SK-N-SH (cell line): ENCODE data around the gene USHBP1. TPM values are rescaled to one million over a fixed set of nuclear protein-coding genes. Genes with fewer than 3 reads are reported as not detected.
A peak's percentile ranks its signal among the peaks of the same experiment; 100 is the strongest.

Source experiments
- CTCF ChIA-PET: fragments of 300-600, 350-600 bp; formaldehyde crosslinking; extraction: SDS; loops from one replicate; lab custom pipeline; 2021; lab: Yijun Ruan, JAX
- POLR2A ChIA-PET: fragments of 350-600 bp; sonication (Branson Sonifier 250); formaldehyde crosslinking; extraction: SDS; loops from one replicate; lab custom pipeline; 2020; ENCODE audit warnings: antibody characterized with exemption, inconsistent platforms; lab: Yijun Ruan, JAX
- DNase-seq: peaks from one replicate; pipeline ENCODE4 v3.0.0; 2012
- H2AFZ ChIP-seq: fragments of 200-600 bp; sonication (generic); 2 replicates; pipeline ENCODE4 v1.8.1; 2016; ENCODE audit warnings: antibody characterized with exemption, mild to moderate bottlenecking, low read depth
- H3F3A ChIP-seq: fragments of 200-600 bp; sonication (generic); replicated peaks from 2 replicates; pipeline ENCODE3; 2016; ENCODE audit warnings: antibody characterized with exemption, mild to moderate bottlenecking; ENCODE audit not compliant: insufficient read depth
- H3K27ac ChIP-seq, 2 experiments: fragments of 200-500 bp in 1 of 2; fragments of 200-600 bp in 1 of 2; sonication (Bioruptor generic) in 1 of 2; sonication (generic), shearing (Covaris generic) in 1 of 2; 2 replicates each; pipeline versions ENCODE4 v1.5.1 to v1.6.1; 2014 to 2016; ENCODE audit warnings: low read depth in 2 of 2, inconsistent platforms in 1 of 2, low read length in 1 of 2, mild to moderate bottlenecking in 1 of 2, mixed read lengths in 1 of 2
- H3K27me3 ChIP-seq: fragments of 200-600 bp; sonication (generic), shearing (Covaris generic); 2 replicates; pipeline ENCODE4 v1.6.1; 2016; ENCODE audit warnings: mixed run types; ENCODE audit not compliant: insufficient read depth
- H3K36me3 ChIP-seq, 2 experiments: fragments of 200-500 bp in 1 of 2; fragments of 200-600 bp in 1 of 2; sonication (Bioruptor generic) in 1 of 2; sonication (generic) in 1 of 2; replicated peaks in 1 of 2; 2 replicates each; pipeline versions ENCODE3 to v1.5.1; 2014 to 2016; ENCODE audit warnings: low read length in 1 of 2, mild to moderate bottlenecking in 1 of 2; ENCODE audit not compliant: insufficient read depth in 2 of 2, control insufficient read depth in 1 of 2
- H3K4me1 ChIP-seq, 2 experiments: fragments of 200-500 bp in 1 of 2; fragments of 200-600 bp in 1 of 2; sonication (Bioruptor generic) in 1 of 2; sonication (generic), shearing (Covaris generic) in 1 of 2; 2 replicates each; pipeline versions ENCODE4 v1.5.1 to v1.6.1; 2014 to 2016; ENCODE audit warnings: low read depth in 1 of 2, low read length in 1 of 2, mixed run types in 1 of 2; ENCODE audit not compliant: insufficient read depth in 2 of 2, control insufficient read depth in 1 of 2
- H3K4me2 ChIP-seq: fragments of 200-600 bp; sonication (generic), shearing (Covaris generic); 2 replicates; pipeline ENCODE4 v1.6.1; 2017; ENCODE audit warnings: mixed run types
- H3K4me3 ChIP-seq, 2 experiments: fragments of 200-500 bp in 1 of 2; fragments of 200-600 bp in 1 of 2; sonication (Bioruptor generic) in 1 of 2; sonication (generic), shearing (Covaris generic) in 1 of 2; 2 replicates each; pipeline versions ENCODE4 v1.5.1 to v1.8.1; 2014 to 2016; ENCODE audit warnings: low read depth in 2 of 2, inconsistent platforms in 1 of 2, low read length in 1 of 2, mild to moderate bottlenecking in 1 of 2, mixed read lengths in 1 of 2, moderate library complexity in 1 of 2
- H3K79me2 ChIP-seq: fragments of 200-600 bp; sonication (generic); 2 replicates; pipeline ENCODE4 v1.8.1; 2017; ENCODE audit warnings: mild to moderate bottlenecking; ENCODE audit not compliant: insufficient read depth
- H3K9ac ChIP-seq: fragments of 200-600 bp; sonication (generic); 2 replicates; pipeline ENCODE4 v1.6.1; 2017; ENCODE audit warnings: mixed run types
- H3K9me2 ChIP-seq: fragments of 200-600 bp; sonication (generic); 2 replicates; pipeline ENCODE4 v1.6.1; 2017; ENCODE audit warnings: mixed run types
- H3K9me3 ChIP-seq: fragments of 200-600 bp; sonication (generic); 2 replicates; pipeline ENCODE4 v1.6.1; 2017; ENCODE audit warnings: mixed run types, mild to moderate bottlenecking, moderate library complexity
- H4K20me1 ChIP-seq: fragments of 200-600 bp; sonication (generic); 2 replicates; pipeline ENCODE4 v1.6.1; 2017; ENCODE audit warnings: mild to moderate bottlenecking, mixed run types; ENCODE audit not compliant: insufficient read depth
- CTCF ChIP-seq: fragments of 200-600 bp; sonication (generic); IDR thresholded peaks from 2 replicates; pipeline ENCODE4 v1.6.1; 2017; ENCODE audit warnings: antibody characterized with exemption, mild to moderate bottlenecking, moderate library complexity
- EZH2phosphoT487 ChIP-seq: fragments of 200-600 bp; sonication (generic); IDR thresholded peaks from 2 replicates; pipeline ENCODE4 v1.6.1; 2017; ENCODE audit warnings: low read depth, mixed run types, mild to moderate bottlenecking, antibody characterized with exemption, moderate library complexity, borderline replicate concordance
- NRF1 ChIP-seq: IDR thresholded peaks from 2 replicates; pipeline ENCODE4 v1.6.1; 2012; ENCODE audit warnings: low read depth, mild to moderate bottlenecking, low read length
- RCOR1 ChIP-seq: fragments of 150-350 bp; IDR thresholded peaks from 2 replicates; pipeline ENCODE4 v1.6.1; 2017; ENCODE audit warnings: antibody characterized with exemption, low read length
- REST ChIP-seq: IDR thresholded peaks from 2 replicates; pipeline ENCODE4 v1.6.1; 2012; ENCODE audit warnings: mild to moderate bottlenecking, low read depth, low read length, moderate library complexity
- RFX5 ChIP-seq: IDR thresholded peaks from 2 replicates; pipeline ENCODE4 v1.6.1; 2012; ENCODE audit warnings: mild to moderate bottlenecking, improper control_type of control experiment, low read length
- WGBS: methylation state at CpG from one replicate; pipeline ENCODE4 v1.1.6; 2017; ENCODE audit warnings: low lambda C conversion rate; 5-methylcytosine and 5-hydroxymethylcytosine counted together
- polyA plus RNA-seq, 3 experiments: library from polyadenylated mRNA; depleted of rRNA; stranded (reverse); fragments of >200 nt; gene quantifications; 2 replicates each; pipeline ENCODE4 v1.2.3, GENCODE V29; 2012

Gene USHBP1
- polyA plus RNA-seq, 1 of the 3 experiments (the other 2 are of a cell fraction): 0.03 TPM

DNA sequence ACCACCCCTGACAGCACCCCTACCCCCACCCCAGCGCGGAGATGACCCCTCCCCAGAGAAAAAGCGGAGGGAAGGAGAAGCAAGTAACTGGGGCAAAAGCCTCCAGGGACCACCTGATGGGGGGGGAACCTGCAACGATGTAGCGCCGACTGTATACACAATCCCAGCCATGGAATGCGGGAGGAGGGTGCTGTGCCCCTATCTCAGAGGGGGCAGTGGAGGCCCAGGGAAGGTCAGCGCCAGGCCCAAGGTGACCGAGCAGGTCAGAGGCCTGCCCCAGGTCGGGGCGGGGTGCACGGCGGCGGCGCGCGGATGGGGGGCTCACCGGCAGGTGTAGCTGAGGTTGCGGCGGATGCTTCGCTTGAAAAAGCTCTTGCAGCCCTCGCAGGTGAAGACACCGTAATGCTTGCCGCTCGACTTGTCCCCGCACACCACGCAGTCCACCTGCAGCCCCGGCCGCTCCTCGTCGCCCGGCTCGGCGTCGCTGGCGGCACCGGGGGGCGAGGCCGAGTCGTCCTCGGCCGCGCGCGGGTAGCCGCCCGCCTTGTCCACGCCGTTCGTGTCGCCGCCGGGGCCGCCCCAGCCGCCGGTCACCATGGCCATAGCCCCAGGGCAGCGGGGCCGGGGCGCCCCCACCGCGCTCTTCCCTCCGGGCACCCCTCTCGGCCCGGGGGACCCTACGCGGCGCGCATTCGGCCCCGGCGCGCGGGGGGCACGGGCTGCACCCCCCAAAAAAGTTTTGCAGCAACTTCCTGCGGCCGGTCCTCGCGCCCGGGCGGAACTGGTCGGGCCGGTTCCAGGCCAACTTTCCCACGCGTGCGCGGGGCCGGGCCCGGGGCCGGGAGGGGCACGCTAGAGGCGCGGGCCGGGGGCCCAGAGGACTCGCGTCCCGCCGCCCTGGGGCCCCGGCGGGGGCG, 19.7 kb downstream of the USHBP1 start:
- POLR2A ChIA-PET: interaction anchor here (1.4 to 3.7 kb wide), 4 partner anchors 10 to 36 kb away, joined by 3 to 15 read pairs (median 8); partner anchors contain the start of genes ANKLE1, BABAM1 and USE1
- Histone ChIP-seq H4K20me1 (peaks cover 16% of the 10 kb centered on the region; the same call in 1 of the 2 replicates), H3K27me3 (no peaks in the 10 kb centered on the region), H3K36me3 (peaks cover 3 to 7% of the 10 kb centered on the region in 2 experiments), H3K9ac (peak overlapping the region; percentile 67), H3K4me3 (peak overlapping the region; percentile 92 to 97), H3K4me2 (peak overlapping the region; percentile 99), H3F3A (peaks cover 11% of the 10 kb centered on the region)
- no peak for TF ChIP-seq RFX5
- no peak for TF ChIP-seq CTCF
- 0 out of 2 replicates have a peak, but pooled peaks have one; percentile 34 for TF ChIP-seq NRF1
- TF ChIP-seq EZH2phosphoT487: no peak
- 0 out of 2 replicates have a peak, but pooled peaks have one; percentile 4 for TF ChIP-seq REST
- no peak for TF ChIP-seq RCOR1
- TF ChIP-seq, all 33 proteins: peak for 2
- CTCF ChIA-PET: interaction anchor here (1.1 to 3.1 kb wide), 3 partner anchors 9 to 38 kb away, joined by 3 to 13 read pairs (median 4); no protein-coding TSS in a partner anchor
- H3K27ac ChIP-seq: peak overlapping the region; percentile 34 to 81; a peak in 3 of 4 replicates
- WGBS: 1% methylated on average over 14 of the region's 100 CpGs
- peak; percentile 55 for DNase-seq
- H3K9me2 ChIP-seq: no peaks in the 10 kb centered on the region
- peaks cover 6 to 27% of the 10 kb centered on the region in 2 experiments; a peak in 2 of 4 replicates for H3K4me1 ChIP-seq
- peak overlapping the region; percentile 46; the same call in 1 of the 2 replicates for H2AFZ ChIP-seq
- H3K9me3 ChIP-seq: no peaks in the 10 kb centered on the region
- H3K79me2 ChIP-seq: peaks cover 54% of the 10 kb centered on the region
